Ammon's horn (tissue), 1 donor: ENCODE results near the gene CSGALNACT2.
"Not testable (repeated sequence)": the region's sequence is repeated elsewhere in the genome, so short reads cannot be mapped to it uniquely, and the experiment has no call there.

Experiments
- DNase-seq: peaks from one replicate; pipeline ENCODE4 v3.0.0-alpha.2; 2016; ENCODE audit warnings: low spot score

The CSGALNACT2 gene

GRCh38 chr10:43138021-43138756, at the start of gene CSGALNACT2:
Gene CSGALNACT2 (plus strand): TSS chr10:43138445. CDS start chr10:43155150, 16,705 bp downstream.
- peak; percentile 80 for DNase-seq

GRCh38 chr10:43089519-43089918, 48.7 kb upstream of the CSGALNACT2 start:
- no peak for DNase-seq

GRCh38 chr10:43090188-43090587, 48.1 kb upstream of the CSGALNACT2 start:
- no peak for DNase-seq

- DNase-seq, result no peak
Observed at GRCh38 chr10:43090664-43091063, 47.6 kb upstream of the CSGALNACT2 start.

- no peak for DNase-seq
Observed at GRCh38 chr10:43091846-43092245, 46.4 kb upstream of the CSGALNACT2 start.

- peak; percentile 14 for DNase-seq
Observed at GRCh38 chr10:43093423-43094076, 44.7 kb upstream of the CSGALNACT2 start.

- DNase-seq, result no peak
Observed at GRCh38 chr10:43094085-43094484, 44.2 kb upstream of the CSGALNACT2 start.

GRCh38 chr10:43099339-43099738, 38.9 kb upstream of the CSGALNACT2 start:
- not testable (repeated sequence) for DNase-seq

GRCh38 chr10:43099928-43100327, 38.3 kb upstream of the CSGALNACT2 start:
- no peak for DNase-seq

GRCh38 chr10:43100366-43100765, 37.9 kb upstream of the CSGALNACT2 start:
- no peak for DNase-seq

- no peak for DNase-seq
Observed at GRCh38 chr10:43102063-43102828, 36.0 kb upstream of the CSGALNACT2 start.

GRCh38 chr10:43105102-43105955, 32.9 kb upstream of the CSGALNACT2 start:
- DNase-seq, result peak; percentile 72

- DNase-seq, result no peak
Observed at GRCh38 chr10:43105956-43106229, 32.4 kb upstream of the CSGALNACT2 start.

GRCh38 chr10:43106256-43107091, 31.8 kb upstream of the CSGALNACT2 start:
- no peak for DNase-seq

- DNase-seq, result no peak
Observed at GRCh38 chr10:43108951-43109350, 29.3 kb upstream of the CSGALNACT2 start.

- no peak for DNase-seq
Observed at GRCh38 chr10:43109671-43110249, 28.5 kb upstream of the CSGALNACT2 start.

- DNase-seq, result no peak
Observed at GRCh38 chr10:43110338-43111071, 27.7 kb upstream of the CSGALNACT2 start.

GRCh38 chr10:43111101-43111500, 27.1 kb upstream of the CSGALNACT2 start:
- no peak for DNase-seq

GRCh38 chr10:43111921-43112607, 26.2 kb upstream of the CSGALNACT2 start:
- no peak for DNase-seq

GRCh38 chr10:43112608-43112961, 25.7 kb upstream of the CSGALNACT2 start:
- DNase-seq, result no peak
